ENCODE data around the gene CYP4F8. TPM values are rescaled to one million over a fixed set of nuclear protein-coding genes. Genes with fewer than 3 reads are reported as not detected.

CYP4F8 gene
- total and polyA plus RNA-seq, 2 of the 8 experiments (the other 6 are each of a cell fraction or from before 2014, with no cell fraction given) = not detected

DNA sequence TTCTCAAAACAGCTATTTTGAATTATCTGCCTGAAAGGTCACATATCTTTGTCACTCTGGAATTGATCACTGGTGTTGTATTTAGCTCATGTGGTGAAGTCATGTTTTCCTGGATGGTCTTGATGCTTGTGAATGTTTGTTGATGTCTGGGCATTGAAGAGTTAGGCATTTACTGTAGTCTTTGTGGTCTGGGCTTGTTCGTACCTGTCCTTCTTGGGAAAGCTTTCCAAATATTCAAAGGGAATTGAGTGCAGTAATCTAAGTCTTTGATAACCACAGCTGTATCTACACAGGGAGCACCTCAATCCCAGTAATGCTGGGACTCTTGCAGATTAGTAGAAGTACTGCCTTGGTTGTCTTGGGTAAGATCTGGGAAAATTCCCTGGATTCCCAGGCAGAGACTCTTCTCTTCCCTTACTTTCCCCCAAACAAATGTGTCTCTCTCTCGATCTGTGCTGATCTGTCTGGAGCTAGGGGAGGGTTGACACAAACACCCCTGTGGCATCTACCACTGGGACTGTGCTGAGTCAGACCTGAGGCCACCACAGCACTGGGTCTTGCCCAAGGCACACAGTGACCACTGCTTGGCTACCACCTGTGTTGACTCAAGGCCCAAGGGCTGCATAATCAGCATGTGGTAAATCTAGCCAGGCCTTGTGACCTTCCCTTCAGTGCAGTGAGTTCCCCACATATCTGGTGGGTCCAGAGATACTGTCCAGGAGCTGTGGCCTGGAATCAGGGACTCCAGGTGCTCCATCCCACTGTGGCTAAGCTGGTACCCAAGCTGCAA is 20.2 kb downstream of the CYP4F8 start:
- no peaks in the 10 kb centered on the region for H3K23me2 ChIP-seq (ENCODE audit: low read depth, low read length)
- ChIA-PET POLR2A (ENCODE audit: partially characterized antibody) (no interaction called here), CTCF (ENCODE audit: partially characterized antibody) (interaction anchor here (0.8 kb wide), 1 partner anchor 9 kb away, joined by 3 read pairs; no protein-coding TSS in a partner anchor)
- no peak for DNase-seq (ENCODE audit: low read depth in 1 of 2, low spot score in 2 of 2)
- 61% methylated on average over 2 of the region's 2 CpGs; no CpG with 5 or more reads in 1 of the 2 experiments for WGBS, 2 experiments (ENCODE audit: extremely low coverage in 1 of 2, insufficient coverage in 1 of 2, insufficient read length in 1 of 2, insufficient replicate concordance in 2 of 2, low coverage in 1 of 2, low lambda C conversion rate in 2 of 2, missing lambda C conversion rate in 1 of 2)
- H2BK12ac ChIP-seq (ENCODE audit: low read depth, low read length) = no peak overlapping the region
- no peaks in the 10 kb centered on the region for H3K79me2 ChIP-seq (ENCODE audit: control insufficient read depth in 1 of 2, insufficient read depth in 2 of 2, low read length in 2 of 2)
- no peak overlapping the region for H3K18ac ChIP-seq (ENCODE audit: extremely low read depth, low read length)
- no peaks in the 10 kb centered on the region for H3K79me1 ChIP-seq (ENCODE audit: low read depth, low read length)
- H3K4ac ChIP-seq (replicated peaks; ENCODE audit: insufficient read length, low read depth, low read length) = no peak overlapping the region
- H3K9ac ChIP-seq (replicated peaks in 1 of 4; ENCODE audit: extremely low read depth in 1 of 4, low read depth in 3 of 4, low read length in 3 of 4) = no peak overlapping the region
- no peak overlapping the region for H2BK5ac ChIP-seq (ENCODE audit: low read depth, low read length)
- H2BK15ac ChIP-seq (ENCODE audit: low read length) = no peak overlapping the region
- no peak overlapping the region for H3K4me2 ChIP-seq (ENCODE audit: insufficient read depth in 1 of 2, low read depth in 2 of 2, low read length in 2 of 2)
- TF ChIP-seq EP300 (IDR thresholded peaks at IDR 0.05; ENCODE audit: borderline replicate concordance in 1 of 2, low read depth in 2 of 2, low read length in 2 of 2) = no peak
- no peak for TF ChIP-seq SP4 (IDR thresholded peaks at IDR 0.05; ENCODE audit: low read length)
- no peak for TF ChIP-seq JUN (IDR thresholded peaks at IDR 0.05; ENCODE audit: low read depth, low read length)
- TF ChIP-seq TBP (IDR thresholded peaks at IDR 0.05; ENCODE audit: low read depth, low read length) = no peak
- TF ChIP-seq NANOG (IDR thresholded peaks at IDR 0.05; ENCODE audit: insufficient read depth, low read depth, low read length, poor library complexity, severe bottlenecking) = no peak
- TF ChIP-seq CHD1 (IDR thresholded peaks at IDR 0.05; ENCODE audit: low read depth, low read length) = no peak
- TF ChIP-seq HDAC6 (IDR thresholded peaks at IDR 0.05; ENCODE audit: low read depth, low read length) = no peak
- no peak for TF ChIP-seq TCF12 (IDR thresholded peaks at IDR 0.05; ENCODE audit: low read depth, low read length)
- TF ChIP-seq SAP30 (IDR thresholded peaks at IDR 0.05; ENCODE audit: insufficient read depth, insufficient replicate concordance, low read length) = no peak
- TF ChIP-seq BRCA1 (IDR thresholded peaks at IDR 0.05; ENCODE audit: low read depth, low read length) = no peak
- no peak for TF ChIP-seq SIX5 (IDR thresholded peaks at IDR 0.05; ENCODE audit: low read depth, low read length)
- TF ChIP-seq, protein P1, sequence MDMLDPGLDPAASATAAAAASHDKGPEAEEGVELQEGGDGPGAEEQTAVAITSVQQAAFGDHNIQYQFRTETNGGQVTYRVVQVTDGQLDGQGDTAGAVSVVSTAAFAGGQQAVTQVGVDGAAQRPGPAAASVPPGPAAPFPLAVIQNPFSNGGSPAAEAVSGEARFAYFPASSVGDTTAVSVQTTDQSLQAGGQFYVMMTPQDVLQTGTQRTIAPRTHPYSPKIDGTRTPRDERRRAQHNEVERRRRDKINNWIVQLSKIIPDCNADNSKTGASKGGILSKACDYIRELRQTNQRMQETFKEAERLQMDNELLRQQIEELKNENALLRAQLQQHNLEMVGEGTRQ (IDR thresholded peaks at IDR 0.05; ENCODE audit: low read length) = no peak
- H4K20me1 ChIP-seq (replicated peaks in 1 of 2; ENCODE audit: control insufficient read depth in 1 of 2, insufficient read depth in 2 of 2, low read length in 2 of 2) = no peaks in the 10 kb centered on the region
- H3K27me3 ChIP-seq (replicated peaks in 1 of 4; ENCODE audit: control insufficient read depth in 3 of 4, extremely low read depth in 1 of 4, insufficient read depth in 3 of 4, low read length in 3 of 4) = no peaks in the 10 kb centered on the region
- H2AFZ ChIP-seq (ENCODE audit: low read length) = no peak overlapping the region
- FAIRE-seq = no peak
- no peak overlapping the region for H3K23ac ChIP-seq (ENCODE audit: insufficient read length)
- no peak overlapping the region for H3K56ac ChIP-seq (replicated peaks; ENCODE audit: insufficient read length, low read depth, low read length)
- no peak overlapping the region for H2BK120ac ChIP-seq (replicated peaks; ENCODE audit: low read depth, low read length)
- no peak overlapping the region for H4K8ac ChIP-seq (ENCODE audit: extremely low read depth, insufficient read depth, low read length)
- H2BK20ac ChIP-seq (ENCODE audit: low read length) = no peak overlapping the region
- H4K5ac ChIP-seq (ENCODE audit: insufficient read length, low read depth, low read length) = no peak overlapping the region
- H4K91ac ChIP-seq (replicated peaks; ENCODE audit: insufficient read length, low read length) = no peak overlapping the region
- no peak overlapping the region for H2AK5ac ChIP-seq (ENCODE audit: low read depth, low read length)
- H3K14ac ChIP-seq (ENCODE audit: insufficient read length) = no peak overlapping the region
- H3K9me3 ChIP-seq (ENCODE audit: insufficient read depth in 2 of 2, low read depth in 1 of 2, low read length in 1 of 2) = peaks cover 58 to 60% of the 10 kb centered on the region in 2 experiments
- no peaks in the 10 kb centered on the region for H3K4me1 ChIP-seq (replicated peaks in 1 of 4; ENCODE audit: control insufficient read depth in 3 of 4, insufficient read depth in 4 of 4, low read length in 3 of 4)
- H3K4me3 ChIP-seq (ENCODE audit: extremely low read depth in 1 of 4, insufficient read depth in 2 of 4, low read depth in 3 of 4, low read length in 4 of 4) = no peak overlapping the region
- no peak overlapping the region for H3K27ac ChIP-seq (ENCODE audit: low read depth, low read length)
- H3K36me3 ChIP-seq (ENCODE audit: control insufficient read depth in 2 of 4, insufficient read depth in 4 of 4, low read length in 3 of 4) = no peaks in the 10 kb centered on the region
